BJ (cell line): ENCODE results near the gene MORN2. TPM values are rescaled to one million over a fixed set of nuclear protein-coding genes. Genes with fewer than 3 reads are reported as not detected.

Source experiments
- CTCF ChIA-PET: fragments of 350-600 bp; formaldehyde crosslinking; extraction: SDS; loops from one replicate; lab custom pipeline; 2021; ENCODE audit warnings: antibody characterized with exemption, inconsistent platforms; lab: Yijun Ruan, JAX
- POLR2A ChIA-PET: fragments of 300-600 bp; sonication (Branson Sonifier 250); formaldehyde crosslinking; extraction: SDS; loops from one replicate; lab custom pipeline; 2021; ENCODE audit warnings: antibody characterized with exemption; lab: Charles Lee
- DNase-seq: peaks from one replicate; pipeline ENCODE4 v3.0.0-alpha.2; 2011; ENCODE audit warnings: low read depth
- H3K27me3 ChIP-seq: 2 replicates; pipeline ENCODE4 v1.6.0; 2011; ENCODE audit warnings: low read length; ENCODE audit not compliant: control insufficient read depth, insufficient read depth
- H3K36me3 ChIP-seq: 2 replicates; pipeline ENCODE4 v1.5.1; 2011; ENCODE audit warnings: low read length; ENCODE audit not compliant: control insufficient read depth, insufficient read depth
- H3K4me3 ChIP-seq: 2 replicates; pipeline ENCODE4 v1.5.1; 2011; ENCODE audit warnings: low read depth, mild to moderate bottlenecking, control low read depth, low read length
- polyA plus RNA-seq: library from polyadenylated mRNA; depleted of rRNA; stranded (reverse); fragments of >200 nt; gene quantifications from 2 replicates; pipeline ENCODE4 v1.2.3, GENCODE V29; 2011
- TF ChIP-seq, protein P1 (sequence below): IDR thresholded peaks from 2 replicates; pipeline ENCODE4 v1.5.1; 2011; ENCODE audit warnings: low read depth, mild to moderate bottlenecking, control low read depth, inconsistent platforms, low read length, moderate library complexity; ENCODE audit not compliant: insufficient read depth

MORN2 gene
- polyA plus RNA-seq, 1 experiment, result 10.7 TPM

- ChIA-PET POLR2A (no interaction called here), CTCF (no interaction called here)
- no peak overlapping the region for H3K4me3 ChIP-seq
- H3K27me3 ChIP-seq, result no peaks in the 10 kb centered on the region
- peaks cover 4% of the 10 kb centered on the region; the same call in 1 of the 2 replicates for H3K36me3 ChIP-seq
- TF ChIP-seq, protein P1, sequence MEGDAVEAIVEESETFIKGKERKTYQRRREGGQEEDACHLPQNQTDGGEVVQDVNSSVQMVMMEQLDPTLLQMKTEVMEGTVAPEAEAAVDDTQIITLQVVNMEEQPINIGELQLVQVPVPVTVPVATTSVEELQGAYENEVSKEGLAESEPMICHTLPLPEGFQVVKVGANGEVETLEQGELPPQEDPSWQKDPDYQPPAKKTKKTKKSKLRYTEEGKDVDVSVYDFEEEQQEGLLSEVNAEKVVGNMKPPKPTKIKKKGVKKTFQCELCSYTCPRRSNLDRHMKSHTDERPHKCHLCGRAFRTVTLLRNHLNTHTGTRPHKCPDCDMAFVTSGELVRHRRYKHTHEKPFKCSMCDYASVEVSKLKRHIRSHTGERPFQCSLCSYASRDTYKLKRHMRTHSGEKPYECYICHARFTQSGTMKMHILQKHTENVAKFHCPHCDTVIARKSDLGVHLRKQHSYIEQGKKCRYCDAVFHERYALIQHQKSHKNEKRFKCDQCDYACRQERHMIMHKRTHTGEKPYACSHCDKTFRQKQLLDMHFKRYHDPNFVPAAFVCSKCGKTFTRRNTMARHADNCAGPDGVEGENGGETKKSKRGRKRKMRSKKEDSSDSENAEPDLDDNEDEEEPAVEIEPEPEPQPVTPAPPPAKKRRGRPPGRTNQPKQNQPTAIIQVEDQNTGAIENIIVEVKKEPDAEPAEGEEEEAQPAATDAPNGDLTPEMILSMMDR, result no peak
- no peak for DNase-seq
Measured at GRCh38 chr2:38862476-38862875, 13.3 kb upstream of the MORN2 start.

DNA sequence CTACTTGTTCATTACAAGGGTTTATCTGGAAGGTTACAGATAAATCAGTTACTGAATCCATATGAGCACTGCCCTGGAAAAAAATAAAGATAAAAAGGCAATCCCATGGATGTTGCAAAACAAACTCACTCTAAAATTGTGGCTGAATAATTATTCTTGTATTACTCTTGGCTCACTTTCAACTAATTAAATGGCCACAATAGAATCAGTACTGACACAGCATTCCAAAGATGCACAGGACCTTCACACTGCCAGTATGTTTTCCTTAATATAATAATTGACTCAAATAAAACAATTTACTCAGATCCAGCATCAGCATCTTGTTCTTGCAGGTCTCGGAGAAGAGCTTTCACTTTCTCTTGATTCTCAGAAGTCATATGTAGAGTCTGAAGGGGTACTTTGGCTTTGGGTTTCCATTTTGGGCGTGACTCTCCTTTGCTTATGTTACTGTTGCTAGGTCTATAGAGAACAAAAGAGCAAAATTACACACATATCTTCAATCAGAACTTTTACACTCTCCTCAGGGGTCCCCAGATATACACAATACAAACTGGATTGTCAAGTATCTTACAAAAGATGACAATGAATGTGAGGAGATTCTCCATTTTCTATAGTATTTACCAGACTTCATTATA lies 12.6 kb upstream of the MORN2 start:
- TF ChIP-seq, protein P1, result no peak
- CTCF ChIA-PET, result no interaction called here
- H3K27me3 ChIP-seq, result no peaks in the 10 kb centered on the region
- no peak for DNase-seq
- POLR2A ChIA-PET, result no interaction called here
- H3K36me3 ChIP-seq, result peaks cover 4% of the 10 kb centered on the region; the same call in 1 of the 2 replicates
- H3K4me3 ChIP-seq, result no peak overlapping the region

DNA sequence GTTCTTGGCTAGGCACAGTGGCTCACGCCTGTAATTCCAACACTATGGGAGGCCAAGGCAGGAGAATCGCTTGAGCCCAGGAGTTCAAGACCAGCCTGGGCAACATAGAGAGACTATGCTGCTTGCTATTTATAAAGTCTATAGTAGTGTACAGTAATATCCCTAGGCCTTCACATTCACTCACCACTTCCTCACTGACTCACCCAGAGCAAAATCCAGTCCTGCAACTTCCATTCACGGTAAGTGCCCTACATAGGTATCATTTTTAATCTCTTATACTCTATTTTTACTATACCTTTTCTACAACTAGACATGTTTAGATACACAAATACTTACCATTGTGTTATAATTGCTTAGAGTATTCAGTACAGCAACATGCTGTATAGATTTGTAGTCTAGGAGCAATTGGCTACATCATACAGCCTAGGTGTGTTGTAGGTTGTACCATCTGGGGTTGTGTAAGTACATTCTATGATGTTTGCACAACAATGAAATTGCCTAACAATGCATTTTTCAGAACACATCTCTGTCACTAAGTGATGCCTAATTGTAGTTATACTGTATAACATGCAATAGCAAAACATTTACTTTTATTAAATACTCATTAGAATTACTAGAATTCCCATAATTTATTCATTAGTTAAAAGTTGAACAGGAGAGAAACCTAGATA lies 8.9 kb upstream of the MORN2 start:
- Histone ChIP-seq H3K36me3 (peaks cover 2% of the 10 kb centered on the region; the same call in 1 of the 2 replicates), H3K4me3 (no peak overlapping the region), H3K27me3 (no peaks in the 10 kb centered on the region)
- TF ChIP-seq, protein P1, result no peak
- ChIA-PET POLR2A (no interaction called here), CTCF (no interaction called here)
- no peak for DNase-seq

- Histone ChIP-seq H3K27me3 (no peaks in the 10 kb centered on the region), H3K36me3 (no peaks in the 10 kb centered on the region), H3K4me3 (no peak overlapping the region)
- no peak for DNase-seq
- TF ChIP-seq, protein P1, result no peak
- ChIA-PET CTCF (no interaction called here), POLR2A (no interaction called here)
Measured at GRCh38 chr2:38871432-38871831, 4.3 kb upstream of the MORN2 start.

- ChIA-PET POLR2A (no interaction called here), CTCF (no interaction called here)
- H3K27me3 ChIP-seq, result no peaks in the 10 kb centered on the region
- DNase-seq, result no peak
- TF ChIP-seq, protein P1, result no peak
- no peaks in the 10 kb centered on the region for H3K36me3 ChIP-seq
- H3K4me3 ChIP-seq, result no peak overlapping the region
Measured at GRCh38 chr2:38873763-38874162, 2.0 kb upstream of the MORN2 start.
